Skeletal muscle tissue (tissue), 5 donors: Measurements from ENCODE around the gene CCDC200. TPM values are rescaled to one million over a fixed set of nuclear protein-coding genes. Genes with fewer than 3 reads are reported as not detected.
"Not testable (repeated sequence)": the region's sequence is repeated elsewhere in the genome, so short reads cannot be mapped to it uniquely, and the experiment has no call there.

Experiments used
- H3K27ac ChIP-seq: one replicate; pipeline ENCODE4 v1.7.0; 2013; ENCODE audit warnings: mild to moderate bottlenecking, low read depth, low read length, inconsistent platforms
- H3K27me3 ChIP-seq, 3 donors: one replicate each; pipeline ENCODE4 v1.7.0; 2013; ENCODE audit warnings: low read length in 3 of 3; ENCODE audit not compliant: control insufficient read depth in 3 of 3, insufficient read depth in 3 of 3
- H3K36me3 ChIP-seq, 3 donors: one replicate each; pipeline ENCODE4 v1.7.0; 2013; ENCODE audit warnings: low read length in 3 of 3; ENCODE audit not compliant: control insufficient read depth in 3 of 3, insufficient read depth in 3 of 3
- H3K4me1 ChIP-seq, 3 donors: one replicate each; pipeline ENCODE4 v1.7.0; 2013; ENCODE audit warnings: low read length in 3 of 3, mild to moderate bottlenecking in 3 of 3; ENCODE audit not compliant: control insufficient read depth in 3 of 3, insufficient read depth in 3 of 3
- H3K4me3 ChIP-seq, 3 donors: one replicate each; pipeline ENCODE4 v1.7.0; 2013; ENCODE audit warnings: low read length in 3 of 3
- H3K9ac ChIP-seq, 3 donors: one replicate each; pipeline ENCODE4 v1.7.0; 2013; ENCODE audit warnings: low read length in 3 of 3, mild to moderate bottlenecking in 3 of 3, moderate library complexity in 2 of 3, low read depth in 1 of 3
- H3K9me3 ChIP-seq, 3 donors: one replicate each; pipeline ENCODE4 v1.7.0; 2013; ENCODE audit warnings: low read length in 3 of 3; ENCODE audit not compliant: control insufficient read depth in 3 of 3
- small RNA-seq: library from RNA; depleted of rRNA; stranded (forward); fragments of <200 nt; gene quantifications from one replicate; pipeline ENCODE3, GENCODE V24; 2014
- total RNA-seq: library from RNA; depleted of rRNA; stranded (reverse); fragments of >200 nt; gene quantifications from one replicate; pipeline ENCODE4 v1.2.3, GENCODE V29; 2014
- donor health status: Osteomylitis.

Gene CCDC200
- total RNA-seq, 1 donor from 2014 or later: not detected

DNA sequence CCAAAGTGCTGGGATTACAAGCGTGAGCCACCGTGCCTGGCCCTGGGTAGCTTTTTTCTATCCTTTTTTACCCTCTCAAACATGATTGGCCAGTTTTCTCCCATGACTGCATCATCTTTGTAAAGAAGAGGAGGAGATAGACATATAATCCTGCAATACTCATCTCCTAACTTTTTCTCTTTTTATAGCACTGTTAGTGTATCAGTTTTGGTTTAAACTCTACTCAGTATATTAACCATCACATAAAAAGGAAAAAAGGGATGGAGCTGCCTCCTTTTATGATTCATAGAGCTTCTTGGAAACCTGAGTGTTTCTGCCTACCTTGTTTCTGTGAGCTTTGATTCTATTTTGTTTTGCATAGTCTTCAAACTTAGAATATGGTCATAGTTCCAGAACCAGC, 28.8 kb downstream of the CCDC200 start:
- peaks cover 67 to 78% (median 76%) of the 10 kb centered on the region in 3 donors for H3K36me3 ChIP-seq
- H3K27ac ChIP-seq: no peak overlapping the region
- no peak overlapping the region for H3K4me3 ChIP-seq
- H3K4me1 ChIP-seq: no peaks in the 10 kb centered on the region
- no peaks in the 10 kb centered on the region for H3K27me3 ChIP-seq
- no peak overlapping the region for H3K9ac ChIP-seq
- H3K9me3 ChIP-seq: no peaks in the 10 kb centered on the region

DNA sequence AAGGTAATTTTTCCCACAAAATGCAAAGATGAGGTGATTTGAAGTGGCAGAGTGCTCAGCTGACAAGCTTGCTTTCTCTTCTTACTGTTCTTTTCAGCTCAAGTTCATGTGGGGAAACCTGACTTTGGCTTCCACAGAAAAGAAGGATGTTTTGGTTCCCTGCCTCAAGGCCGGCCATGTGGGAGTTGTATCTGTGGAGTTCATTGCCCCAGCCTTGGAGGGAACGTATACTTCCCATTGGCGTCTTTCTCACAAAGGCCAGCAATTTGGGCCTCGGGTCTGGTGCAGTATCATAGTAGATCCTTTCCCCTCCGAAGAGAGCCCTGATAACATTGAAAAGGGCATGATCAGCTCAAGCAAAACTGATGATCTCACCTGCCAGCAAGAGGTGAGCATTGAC, 35.2 kb downstream of the CCDC200 start:
- H3K9me3 ChIP-seq: no peaks in the 10 kb centered on the region
- H3K4me3 ChIP-seq: no peak overlapping the region
- no peaks in the 10 kb centered on the region for H3K27me3 ChIP-seq
- no peak overlapping the region for H3K9ac ChIP-seq
- H3K4me1 ChIP-seq: no peaks in the 10 kb centered on the region
- H3K27ac ChIP-seq: no peak overlapping the region
- H3K36me3 ChIP-seq: peaks cover 69 to 84% (median 79%) of the 10 kb centered on the region in 3 donors

DNA sequence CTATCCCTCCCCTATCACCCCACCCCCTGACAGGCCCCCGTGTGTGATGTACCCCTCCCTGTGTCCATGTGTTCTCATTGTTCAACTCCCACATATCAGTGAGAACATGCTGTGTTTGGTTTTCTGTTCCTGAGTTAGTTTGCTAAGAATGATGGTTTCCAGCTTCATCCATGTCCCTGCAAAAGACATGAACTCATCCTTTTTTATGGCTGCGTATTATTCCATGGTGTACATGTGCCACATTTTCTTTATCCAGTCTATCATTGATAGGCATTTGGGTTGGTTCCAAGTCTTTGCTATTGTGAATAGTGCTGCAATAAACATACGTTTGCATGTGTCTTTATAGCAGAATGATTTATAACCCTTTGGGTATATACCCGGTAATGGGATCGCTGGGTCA, 41.8 kb downstream of the CCDC200 start:
- not testable (repeated sequence) for H3K4me3 ChIP-seq, H3K4me1 ChIP-seq, H3K27ac ChIP-seq, H3K27me3 ChIP-seq, H3K9me3 ChIP-seq, H3K9ac ChIP-seq
- peaks cover 38 to 43% (median 41%) of the 10 kb centered on the region in 3 donors for H3K36me3 ChIP-seq

DNA sequence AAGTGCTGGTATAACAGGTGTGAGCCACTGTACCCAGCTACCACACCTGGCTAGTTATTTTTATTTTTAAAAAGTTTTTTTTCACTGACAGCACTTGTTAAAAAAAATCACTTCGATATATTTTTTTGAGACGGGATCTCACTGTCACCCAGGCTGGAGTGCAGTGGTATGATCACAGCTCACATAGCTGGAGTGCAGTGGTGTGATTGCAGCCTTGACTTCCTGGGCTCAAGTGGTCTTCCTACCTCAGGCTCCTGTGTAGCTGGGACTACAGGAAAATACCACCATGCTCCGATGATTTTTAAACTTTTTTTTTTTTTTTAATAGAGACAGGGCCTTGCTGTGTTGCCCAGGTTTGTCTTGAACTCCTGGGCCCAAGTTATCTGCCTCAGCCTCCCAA, 44.5 kb downstream of the CCDC200 start:
- Histone ChIP-seq H3K27ac (no peak overlapping the region), H3K4me3 (no peak overlapping the region), H3K9me3 (no peaks in the 10 kb centered on the region), H3K9ac (no peak overlapping the region), H3K36me3 (peaks cover 26 to 34% (median 29%) of the 10 kb centered on the region in 3 donors), H3K4me1 (no peaks in the 10 kb centered on the region), H3K27me3 (no peaks in the 10 kb centered on the region)

DNA sequence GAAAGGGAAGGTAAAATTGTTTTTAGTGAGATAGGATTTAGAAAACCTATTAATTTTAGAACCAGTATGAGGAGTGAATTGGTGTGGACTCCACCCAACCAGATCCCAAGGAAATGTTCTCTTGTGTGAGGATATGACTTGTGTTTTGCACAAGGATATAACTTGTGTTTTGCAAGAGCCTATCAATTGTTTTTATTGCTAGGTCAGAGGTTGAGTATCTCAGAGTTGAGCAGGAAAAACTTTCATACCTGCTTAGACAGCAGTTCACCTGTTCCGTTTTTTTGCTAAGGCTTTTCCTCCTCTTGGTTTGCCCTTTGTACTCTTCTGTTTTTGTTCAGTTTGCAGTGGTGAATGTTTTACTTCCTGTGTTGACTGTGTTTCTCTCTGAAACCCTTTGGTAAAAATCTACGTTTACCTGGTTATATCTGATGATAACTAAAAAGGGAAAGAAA, 52.3 kb downstream of the CCDC200 start:
- H3K27me3 ChIP-seq: no peaks in the 10 kb centered on the region
- peak overlapping the region; percentile 22 for H3K27ac ChIP-seq
- no peak overlapping the region for H3K4me3 ChIP-seq
- H3K4me1 ChIP-seq: peaks cover 31 to 32% (median 31%) of the 10 kb centered on the region in 3 donors
- peaks cover 22 to 41% (median 29%) of the 10 kb centered on the region in 3 donors for H3K36me3 ChIP-seq
- peak overlapping the region in 2 of 3 donors; percentile 13 to 46 for H3K9ac ChIP-seq
- no peaks in the 10 kb centered on the region for H3K9me3 ChIP-seq

DNA sequence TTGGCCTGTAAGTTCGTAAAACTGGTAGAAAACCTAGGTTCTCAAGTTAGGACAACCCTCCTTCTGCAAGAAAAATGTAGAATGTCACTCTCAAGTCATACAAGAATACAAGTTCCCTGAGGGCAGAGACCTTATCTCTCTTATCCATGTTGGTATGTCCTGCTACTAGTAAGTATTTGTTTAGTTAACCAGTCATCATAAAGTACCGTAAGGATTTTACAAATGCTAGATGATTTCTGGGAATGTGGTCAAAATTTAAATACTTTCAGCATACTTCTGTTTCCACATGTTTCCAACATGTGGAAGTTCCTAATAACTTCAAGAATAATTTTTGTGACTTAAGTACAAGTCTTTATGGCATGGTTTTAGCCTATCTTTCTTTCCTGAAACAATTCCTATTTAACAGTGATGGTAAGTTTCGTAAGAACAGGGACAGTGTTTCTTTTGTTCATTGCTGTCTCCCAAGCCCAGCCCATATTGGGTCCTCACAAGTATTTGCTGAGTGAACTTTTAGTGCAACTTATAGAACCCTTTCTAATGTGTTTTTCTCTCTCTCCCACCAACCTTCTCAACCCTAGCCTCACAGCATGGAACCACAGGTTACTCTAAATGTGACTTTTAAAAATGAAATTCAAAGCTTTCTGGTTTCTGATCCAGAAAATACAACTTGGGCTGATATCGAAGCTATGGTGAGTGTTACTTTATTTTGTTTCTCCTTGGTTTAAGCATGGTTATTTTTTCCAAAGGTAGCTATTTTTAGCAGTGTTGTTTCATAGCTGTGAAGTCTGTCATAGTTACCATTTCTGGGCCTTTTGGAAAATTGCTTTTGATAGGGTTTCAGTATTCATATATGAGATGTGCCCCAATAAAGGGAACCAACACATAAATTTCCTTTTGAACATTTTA, 53.0 kb downstream of the CCDC200 start:
- Histone ChIP-seq H3K4me1 (peaks cover 31 to 32% (median 31%) of the 10 kb centered on the region in 3 donors), H3K36me3 (peaks cover 19 to 37% (median 28%) of the 10 kb centered on the region in 3 donors), H3K9me3 (no peaks in the 10 kb centered on the region), H3K27ac (peak overlapping the region; percentile 46), H3K9ac (peak overlapping the region; percentile 13 to 46 (median 15)), H3K27me3 (no peaks in the 10 kb centered on the region), H3K4me3 (peak overlapping the region in 1 of 3 donors; percentile 4)

DNA sequence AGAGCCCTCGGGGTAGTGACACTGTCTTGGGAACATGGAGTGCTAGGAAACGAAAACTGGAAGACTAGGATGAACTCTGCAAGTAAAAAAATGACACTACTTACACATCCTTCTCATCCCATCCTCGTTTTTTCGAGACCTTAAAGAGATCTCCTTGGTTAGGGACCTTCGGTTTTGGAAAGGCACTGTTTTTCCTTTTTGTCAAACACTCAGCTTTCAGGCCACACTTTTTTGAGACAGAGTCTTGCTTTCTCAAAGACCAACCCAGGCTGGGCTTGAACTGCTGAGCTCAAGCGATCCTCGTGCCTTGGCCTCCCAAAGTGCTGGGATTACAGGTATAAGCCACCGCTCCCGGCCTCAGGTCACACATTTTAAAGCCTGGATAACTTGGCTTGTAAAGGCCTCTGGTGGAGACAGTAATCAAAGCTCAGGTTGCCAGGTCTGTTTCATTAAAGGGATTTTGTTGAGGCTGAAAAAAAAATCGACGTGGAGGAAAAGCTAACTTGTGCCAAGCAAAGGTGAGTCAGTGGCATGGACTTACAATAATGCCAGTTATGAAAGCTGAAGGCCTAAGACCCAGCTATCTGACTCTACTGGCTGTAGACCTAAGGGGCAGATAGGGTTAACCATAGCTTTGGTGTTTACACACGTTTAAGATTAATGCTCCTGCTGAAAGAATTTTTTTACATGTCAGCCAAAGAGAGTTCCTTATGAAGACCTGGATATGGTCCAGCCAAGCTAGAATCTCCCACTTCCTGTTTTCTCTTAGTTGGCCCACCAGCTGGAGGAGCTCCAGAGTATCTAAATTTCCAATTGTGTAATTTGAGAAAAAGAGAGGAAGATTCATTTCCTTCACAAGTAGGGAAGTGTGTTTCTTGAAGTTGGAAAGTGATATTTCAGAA, 56.6 kb downstream of the CCDC200 start:
- Histone ChIP-seq H3K4me3 (peak overlapping the region; percentile 85 to 99 (median 86)), H3K36me3 (peaks cover 2 to 15% (median 10%) of the 10 kb centered on the region in 3 donors), H3K27ac (peak overlapping the region; percentile 99), H3K27me3 (no peaks in the 10 kb centered on the region), H3K9ac (peak overlapping the region; percentile 95 to 100 (median 98)), H3K9me3 (no peaks in the 10 kb centered on the region), H3K4me1 (peaks cover 37 to 43% (median 41%) of the 10 kb centered on the region in 3 donors)

Small RNA genes lying within 50 kb of the gene (small RNA-seq; reads per million reads assigned to genes)
- gene RF00004: not detected
- not detected for gene RNU2-1

Other genes with a start within 250 kb of the CCDC200 start
- gene PTGES3L, start 248.5 kb downstream of the CCDC200 start, total RNA-seq: 28.2 TPM
- 6.8 TPM for gene RUNDC1, start 248.1 kb downstream of the CCDC200 start, total RNA-seq
- gene RPL27, start 230.2 kb downstream of the CCDC200 start, total RNA-seq: 1,695 TPM
- gene IFI35, start 221.8 kb downstream of the CCDC200 start, total RNA-seq: 11.5 TPM
- gene VAT1, start 206.2 kb downstream of the CCDC200 start, total RNA-seq: 40.2 TPM
- gene RND2, start 203.4 kb downstream of the CCDC200 start, total RNA-seq: under 0.01 TPM
- 17.2 TPM for gene BRCA1, start 103.3 kb downstream of the CCDC200 start, total RNA-seq
- gene NBR1, start 57.4 kb downstream of the CCDC200 start, total RNA-seq: 56.9 TPM
- 5.2 TPM for gene TMEM106A, start 16.7 kb downstream of the CCDC200 start, total RNA-seq
- gene RNU2-1, start 5.4 kb upstream of the CCDC200 start, total RNA-seq: not detected
- 10.4 TPM for gene ARL4D, start 170.4 kb upstream of the CCDC200 start, total RNA-seq